ACHN (cell line): ENCODE measurements around the gene RNF38.
"Not testable (repeated sequence)": the region's sequence is repeated elsewhere in the genome, so short reads cannot be mapped to it uniquely, and the experiment has no call there.

ENCODE experiments used
- DNase-seq: peaks from one replicate; pipeline ENCODE4 v3.0.0-alpha.2; 2015
- in situ Hi-C: cut with HindIII; loops from 2 replicates; pipeline ENCODE4 v1.10.0; 2017; ENCODE audit warnings: low sequenced_read_pairs, low pct_ligation_motif_present, low pct_unique_long_range_greater_than_20kb

The RNF38 gene

DNA sequence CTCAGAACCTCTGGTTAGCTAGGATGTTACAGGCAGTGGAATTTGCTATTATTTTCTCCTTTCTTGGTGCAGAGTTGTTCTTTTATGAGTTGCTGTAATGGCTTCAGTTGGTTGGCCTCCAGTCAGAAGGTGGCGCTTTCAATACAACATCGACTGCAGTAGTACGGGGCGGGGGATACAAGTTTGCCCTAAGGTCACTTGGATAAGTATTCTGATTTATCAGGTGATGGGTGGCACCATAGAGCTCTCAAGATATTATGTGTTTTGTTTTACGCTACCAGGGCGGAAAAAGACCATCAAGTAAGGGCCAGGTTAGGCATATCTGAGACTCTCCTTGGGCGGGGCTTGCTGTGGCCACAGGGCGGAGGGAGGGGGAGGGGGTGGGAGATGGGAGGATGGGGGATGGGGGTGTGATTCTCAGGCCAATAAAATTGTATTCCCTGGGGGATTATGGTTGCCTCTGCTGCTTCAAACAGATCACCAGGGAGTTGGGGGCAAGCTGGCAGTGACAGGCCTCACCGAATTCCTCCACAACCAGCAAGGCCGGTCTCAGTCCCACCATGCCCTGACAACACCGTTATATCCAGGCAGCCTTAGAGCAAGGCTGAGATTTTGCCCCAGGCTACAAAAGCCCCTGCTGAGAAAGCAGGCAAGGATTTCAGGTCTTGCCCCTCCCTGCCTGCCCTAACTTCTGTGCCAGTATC, 15.9 kb upstream of the RNF38 start:
- DNase-seq, result no peak
- in situ Hi-C loops, result no loop called here

GRCh38 chr9:36411410-36411809, 11.3 kb upstream of the RNF38 start:
- DNase-seq, in situ Hi-C loops: not testable (repeated sequence)

DNA sequence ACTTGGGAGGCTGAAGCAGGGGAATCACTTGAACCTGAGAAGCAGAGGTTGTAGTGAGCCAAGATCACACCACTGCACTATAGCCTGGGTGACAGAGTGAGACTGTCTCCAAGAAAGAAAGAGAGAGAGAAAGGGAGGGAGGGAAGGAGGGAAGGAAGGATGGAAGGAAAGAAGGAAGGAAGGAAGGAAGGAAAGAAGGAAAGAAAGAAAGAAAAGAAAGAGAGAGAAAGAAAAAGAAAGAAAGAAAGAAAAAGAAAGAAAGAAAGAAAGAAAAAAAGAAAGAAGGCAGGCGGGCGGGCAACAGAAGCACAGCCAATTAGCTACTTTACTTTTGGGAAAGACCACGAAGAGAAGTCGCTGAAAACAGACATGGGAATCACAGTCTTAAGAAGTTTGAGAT, 9.0 kb upstream of the RNF38 start:
- DNase-seq, in situ Hi-C loops: not testable (repeated sequence)

DNA sequence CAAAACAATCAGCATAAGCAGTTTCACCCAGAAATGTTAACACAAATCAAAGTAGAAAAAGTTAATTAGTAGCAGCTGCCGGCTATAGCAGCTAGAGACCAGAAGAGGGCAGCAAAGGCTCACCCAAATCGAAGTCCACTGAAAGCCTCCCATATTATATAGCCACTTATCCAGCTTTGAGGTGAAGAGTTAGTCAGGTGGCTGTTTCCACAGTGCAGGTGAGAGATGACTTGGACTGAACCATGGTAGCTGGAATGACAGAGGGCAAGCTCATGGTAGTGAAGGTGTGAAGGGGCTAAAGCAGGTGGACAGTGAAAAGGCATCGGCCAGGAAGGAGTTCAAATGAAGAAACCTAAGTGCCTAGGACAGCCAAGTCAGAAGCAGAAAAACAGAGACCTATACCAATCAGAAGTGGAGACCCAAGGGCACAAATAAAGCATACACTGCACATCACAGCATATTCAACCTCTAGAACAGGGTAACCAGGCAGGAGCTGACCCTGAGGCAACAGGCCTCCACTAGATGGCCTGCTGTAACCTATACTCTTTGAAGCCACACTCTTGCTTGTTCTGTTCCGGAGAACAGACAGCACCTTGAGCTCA, 7.2 kb upstream of the RNF38 start:
- in situ Hi-C loops, result no loop called here
- peak; percentile 58 for DNase-seq

- in situ Hi-C loops, result no loop called here
- no peak for DNase-seq
Measured at GRCh38 chr9:36402536-36402935, 2.5 kb upstream of the RNF38 start.

DNA sequence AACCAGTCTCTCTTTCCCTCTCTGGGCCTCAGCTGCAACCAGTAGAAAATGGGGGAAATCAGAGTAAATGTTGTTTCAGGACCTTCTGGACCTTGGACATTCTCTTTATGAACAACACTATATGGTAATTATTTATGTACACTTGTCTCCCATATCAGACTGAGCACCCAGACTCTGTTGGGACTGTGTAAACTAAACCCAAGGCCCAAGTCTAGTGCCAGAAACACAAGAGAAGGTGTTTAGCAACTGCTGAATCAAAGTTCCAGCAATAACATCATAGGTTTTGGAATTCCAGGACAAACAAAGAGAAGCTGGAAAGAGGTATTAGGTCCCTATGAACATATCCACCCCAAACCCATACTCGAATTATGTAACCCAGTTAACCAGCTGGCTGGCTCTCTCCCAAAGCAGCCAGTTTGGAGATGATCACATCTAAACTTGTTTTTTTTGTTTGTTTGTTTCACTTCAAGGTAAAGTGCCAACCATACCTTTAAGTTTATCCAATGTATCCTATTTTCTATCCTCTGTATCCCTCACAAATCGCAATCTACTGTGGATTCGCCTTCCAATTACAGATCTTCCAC, 1.9 kb upstream of the RNF38 start:
- in situ Hi-C loops, result no loop called here
- DNase-seq, result no peak

DNA sequence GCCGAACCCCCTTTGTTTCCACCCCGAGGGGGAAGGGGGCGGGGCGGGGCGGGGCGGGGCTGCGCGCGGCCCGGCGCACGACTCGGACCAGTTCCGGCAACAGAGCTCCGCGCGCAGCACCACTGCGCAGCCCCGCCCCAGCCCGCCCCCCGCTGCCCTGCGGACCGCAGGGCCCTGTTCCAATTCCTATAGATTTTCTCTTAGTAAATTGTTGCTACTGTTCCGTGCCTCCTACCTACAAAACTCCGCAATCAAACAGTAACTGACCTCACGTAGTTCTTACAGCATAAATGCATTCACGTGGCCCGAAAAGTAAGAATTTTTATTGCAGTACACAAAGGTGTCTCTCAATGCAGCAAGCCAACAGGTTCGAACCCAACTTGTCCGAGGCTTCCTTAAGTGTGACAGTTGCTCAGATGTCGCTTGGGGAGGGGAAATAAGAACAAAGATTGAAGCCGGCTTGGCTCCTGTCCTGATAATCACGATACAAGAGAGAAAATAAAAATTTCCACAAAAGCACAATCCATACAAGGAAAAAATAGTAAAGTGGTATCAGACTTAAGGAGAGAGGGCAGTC, 1.2 kb upstream of the RNF38 start:
- in situ Hi-C loops, result no loop called here
- peak; percentile 65 for DNase-seq

DNA sequence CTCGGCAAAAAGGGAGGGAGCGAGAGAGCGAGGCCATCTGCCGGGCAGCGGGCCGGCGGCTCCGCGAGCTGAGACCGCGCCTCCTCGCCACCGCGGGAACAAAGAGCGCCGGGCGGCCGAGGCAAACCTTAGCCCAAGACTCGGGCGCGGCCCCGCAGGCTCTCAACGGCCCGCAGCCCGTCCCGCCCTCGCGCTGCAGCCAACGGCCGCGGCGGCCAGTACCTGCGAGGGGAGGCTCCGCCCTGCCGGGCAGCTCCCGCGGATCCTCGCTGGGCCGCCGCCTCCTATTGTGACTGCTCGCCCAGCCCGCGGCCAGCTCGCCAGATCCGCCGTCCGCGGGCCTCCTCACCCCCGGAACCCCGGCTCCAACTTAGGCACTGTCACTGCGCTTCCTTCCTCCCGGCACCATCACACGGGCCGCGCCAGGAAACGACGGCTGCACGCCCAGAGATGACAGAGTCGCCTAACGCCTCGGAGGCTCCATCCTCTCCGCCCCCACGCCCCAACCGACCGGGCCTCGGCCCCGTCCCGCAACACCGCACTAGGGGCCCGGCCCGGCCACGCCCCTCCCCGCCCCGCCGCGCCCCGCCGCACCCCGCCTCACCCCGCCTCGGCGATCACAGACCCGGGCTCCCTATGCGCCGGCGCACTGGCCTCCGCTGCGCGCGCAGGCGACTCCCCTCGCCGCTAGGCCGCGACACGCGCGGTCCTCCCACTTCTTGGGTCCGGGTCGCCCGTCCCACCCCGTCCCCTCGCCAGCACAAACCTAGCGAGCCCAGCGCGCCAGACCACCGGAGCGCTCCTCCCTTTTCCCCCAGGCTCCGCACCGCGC, 479 bp upstream of the RNF38 start:
- DNase-seq, result peak; percentile 82
- in situ Hi-C loops, result no loop called here

GRCh38 chr9:36398745-36399144, 1.3 kb downstream of the RNF38 start:
- in situ Hi-C loops, result no loop called here

GRCh38 chr9:36396985-36397384, 3.1 kb downstream of the RNF38 start:
- in situ Hi-C loops, result no loop called here
- no peak for DNase-seq

More at GRCh38 chr9:36398745-36399144, 1.3 kb downstream of the RNF38 start:
- no peak for DNase-seq

DNA sequence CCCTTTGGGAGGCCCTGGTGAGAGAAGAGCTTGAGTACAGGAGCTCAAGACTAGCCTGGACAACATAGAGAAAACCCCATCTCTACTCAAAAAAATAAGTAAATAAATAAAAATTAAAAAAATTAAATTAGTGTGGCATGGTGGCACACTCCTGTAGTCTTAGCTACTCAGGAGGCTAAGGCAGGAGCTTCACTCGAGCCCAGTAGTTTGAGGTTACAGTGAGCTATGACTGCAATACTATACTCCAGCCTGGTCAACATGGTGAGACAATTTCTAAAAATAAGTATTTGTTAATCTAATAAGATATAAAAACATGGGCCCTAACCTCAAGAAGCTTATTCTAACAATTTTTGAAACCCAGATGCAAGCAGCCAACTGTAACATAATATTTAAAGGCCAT, 7.6 kb downstream of the RNF38 start:
- DNase-seq, result no peak
- in situ Hi-C loops, result no loop called here

DNA sequence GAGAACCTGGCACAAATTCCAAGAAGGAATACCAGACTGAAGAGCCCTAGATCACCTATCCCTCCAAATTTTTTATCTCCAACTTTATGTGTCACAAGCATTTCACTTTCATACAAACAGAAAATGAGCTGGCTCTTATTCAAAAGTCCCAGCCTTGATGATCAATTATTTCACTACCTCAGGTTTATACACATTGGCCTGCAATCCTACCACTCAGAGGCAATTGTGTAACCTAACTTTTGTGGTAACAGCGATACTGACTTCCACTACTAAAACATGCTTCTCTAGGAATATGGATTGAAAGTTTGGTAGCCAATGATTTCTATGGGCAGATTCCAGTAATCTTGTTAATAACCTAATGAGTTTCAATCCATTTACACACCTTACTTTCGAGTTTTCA, 10.5 kb downstream of the RNF38 start:
- in situ Hi-C loops, result no loop called here
- no peak for DNase-seq

DNA sequence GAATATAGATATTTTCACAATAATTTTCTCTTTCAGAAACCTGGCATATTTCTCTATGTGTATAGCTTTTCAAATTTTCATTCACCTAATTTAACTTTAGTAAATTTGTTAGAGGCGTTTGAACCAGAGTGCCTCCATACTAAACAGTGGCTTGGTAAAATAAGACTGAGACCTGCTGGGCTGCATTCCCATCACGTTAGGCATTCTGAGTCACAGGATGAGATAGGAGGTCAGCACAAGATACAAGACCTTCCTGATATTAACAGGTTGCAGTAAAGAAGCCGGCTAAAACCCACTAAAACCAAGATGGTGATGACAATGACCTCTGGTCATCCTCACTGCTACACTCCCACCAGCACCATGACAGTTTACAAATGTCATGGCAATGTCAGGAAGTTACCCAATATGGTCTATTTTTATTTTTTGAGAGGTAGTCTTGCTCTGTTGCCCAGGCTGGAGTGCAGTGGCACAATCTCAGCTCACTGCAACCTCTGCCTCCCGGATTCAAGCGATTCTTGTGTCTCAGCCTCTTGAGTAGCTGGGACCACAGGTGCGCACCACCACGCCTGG, 13.6 kb downstream of the RNF38 start:
- DNase-seq, in situ Hi-C loops: not testable (repeated sequence)

GRCh38 chr9:36382484-36382883, 17.6 kb downstream of the RNF38 start:
- in situ Hi-C loops, result no loop called here
- no peak for DNase-seq

GRCh38 chr9:36364577-36364976, 35.5 kb downstream of the RNF38 start:
- no peak for DNase-seq
- in situ Hi-C loops, result loop anchor here (25.0 kb wide), 1 partner anchor 152 kb away; no protein-coding TSS in a partner anchor

- in situ Hi-C loops, result loop anchor here (25.0 kb wide), 1 partner anchor 151 kb away; no protein-coding TSS in a partner anchor
- no peak for DNase-seq
Measured at GRCh38 chr9:36363448-36363847, 36.6 kb downstream of the RNF38 start.

DNA sequence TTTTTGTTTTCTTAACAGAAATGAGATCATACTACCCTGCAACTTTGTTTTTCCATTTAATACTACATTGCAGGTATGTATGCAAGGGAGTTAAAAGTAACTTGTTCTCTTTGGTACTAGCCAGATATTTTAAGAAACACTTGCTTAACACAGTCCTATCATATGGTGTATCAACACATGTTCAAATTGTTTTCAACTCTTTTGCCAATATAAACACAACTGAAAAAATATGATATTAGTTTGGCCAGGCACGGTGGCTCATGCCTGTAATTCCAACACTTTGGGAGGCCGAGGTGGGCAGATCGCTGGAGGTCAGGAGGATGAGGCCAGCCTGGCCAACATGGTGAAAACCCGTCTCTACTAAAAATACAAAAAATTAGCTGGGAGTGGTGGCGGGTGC, 41.6 kb downstream of the RNF38 start:
- no peak for DNase-seq
- in situ Hi-C loops, result loop anchor here (25.0 kb wide), 1 partner anchor 146 kb away; no protein-coding TSS in a partner anchor

DNA sequence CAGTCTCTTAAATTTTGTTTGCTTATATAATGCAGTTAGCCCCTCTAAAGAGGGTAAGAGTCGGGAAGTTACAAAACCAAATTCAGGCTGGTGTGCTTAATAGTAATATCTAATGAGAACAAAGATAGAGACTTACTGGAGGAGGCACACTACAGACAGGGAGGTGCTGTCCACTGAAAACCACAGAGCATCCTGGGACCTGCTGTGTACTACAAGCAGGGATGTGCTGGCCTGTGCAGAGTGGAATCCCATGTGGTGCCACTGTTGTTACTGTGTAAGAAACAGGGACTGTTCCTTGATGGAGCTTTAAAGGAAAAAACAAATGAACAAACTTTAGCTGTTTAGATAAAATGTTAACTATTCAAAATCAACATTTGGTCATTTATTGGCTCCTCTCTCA, 42.4 kb downstream of the RNF38 start:
- in situ Hi-C loops, result loop anchor here (25.0 kb wide), 1 partner anchor 145 kb away; no protein-coding TSS in a partner anchor
- DNase-seq, result no peak
